ENCODE measurements around the gene FRMD4A.

FRMD4A gene

GRCh38 chr10:14016931-14017333 is 313.8 kb downstream of the FRMD4A start:
- Histone ChIP-seq H3K79me2 (ENCODE audit: insufficient read depth, low read length) (no peaks in the 10 kb centered on the region), H3K27ac (ENCODE audit: low read length) (no peak overlapping the region), H3K9ac (ENCODE audit: low read depth, low read length) (no peak overlapping the region), H3K4me1 (ENCODE audit: insufficient read depth, low read length) (no peaks in the 10 kb centered on the region), H3K9me3 (ENCODE audit: insufficient read depth, low read length, severe bottlenecking) (no peaks in the 10 kb centered on the region), H3K4me3 (ENCODE audit: low read depth in 1 of 2, low read length in 2 of 2) (no peak overlapping the region), H3K27me3 (ENCODE audit: insufficient read depth, low read length, poor library complexity) (peaks cover 3% of the 10 kb centered on the region), H3K36me3 (ENCODE audit: insufficient read depth, low read length) (no peaks in the 10 kb centered on the region), H4K20me1 (ENCODE audit: insufficient read depth, low read length) (no peaks in the 10 kb centered on the region), H3K4me2 (ENCODE audit: insufficient read depth, low read length) (no peak overlapping the region), H2AFZ (ENCODE audit: low read depth, low read length) (no peak overlapping the region)
- DNase-seq (no peak), ATAC-seq (ENCODE audit: insufficient read depth, low read depth) (no peak)
- TF ChIP-seq, protein P1, sequence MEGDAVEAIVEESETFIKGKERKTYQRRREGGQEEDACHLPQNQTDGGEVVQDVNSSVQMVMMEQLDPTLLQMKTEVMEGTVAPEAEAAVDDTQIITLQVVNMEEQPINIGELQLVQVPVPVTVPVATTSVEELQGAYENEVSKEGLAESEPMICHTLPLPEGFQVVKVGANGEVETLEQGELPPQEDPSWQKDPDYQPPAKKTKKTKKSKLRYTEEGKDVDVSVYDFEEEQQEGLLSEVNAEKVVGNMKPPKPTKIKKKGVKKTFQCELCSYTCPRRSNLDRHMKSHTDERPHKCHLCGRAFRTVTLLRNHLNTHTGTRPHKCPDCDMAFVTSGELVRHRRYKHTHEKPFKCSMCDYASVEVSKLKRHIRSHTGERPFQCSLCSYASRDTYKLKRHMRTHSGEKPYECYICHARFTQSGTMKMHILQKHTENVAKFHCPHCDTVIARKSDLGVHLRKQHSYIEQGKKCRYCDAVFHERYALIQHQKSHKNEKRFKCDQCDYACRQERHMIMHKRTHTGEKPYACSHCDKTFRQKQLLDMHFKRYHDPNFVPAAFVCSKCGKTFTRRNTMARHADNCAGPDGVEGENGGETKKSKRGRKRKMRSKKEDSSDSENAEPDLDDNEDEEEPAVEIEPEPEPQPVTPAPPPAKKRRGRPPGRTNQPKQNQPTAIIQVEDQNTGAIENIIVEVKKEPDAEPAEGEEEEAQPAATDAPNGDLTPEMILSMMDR (IDR thresholded peaks at IDR 0.05; ENCODE audit: borderline replicate concordance, extremely low read depth, low read length, poor library complexity, severe bottlenecking), result no peak
- no peak for TF ChIP-seq EZH2 (IDR thresholded peaks at IDR 0.05; ENCODE audit: borderline replicate concordance, low read depth, low read length, severe bottlenecking)

DNA sequence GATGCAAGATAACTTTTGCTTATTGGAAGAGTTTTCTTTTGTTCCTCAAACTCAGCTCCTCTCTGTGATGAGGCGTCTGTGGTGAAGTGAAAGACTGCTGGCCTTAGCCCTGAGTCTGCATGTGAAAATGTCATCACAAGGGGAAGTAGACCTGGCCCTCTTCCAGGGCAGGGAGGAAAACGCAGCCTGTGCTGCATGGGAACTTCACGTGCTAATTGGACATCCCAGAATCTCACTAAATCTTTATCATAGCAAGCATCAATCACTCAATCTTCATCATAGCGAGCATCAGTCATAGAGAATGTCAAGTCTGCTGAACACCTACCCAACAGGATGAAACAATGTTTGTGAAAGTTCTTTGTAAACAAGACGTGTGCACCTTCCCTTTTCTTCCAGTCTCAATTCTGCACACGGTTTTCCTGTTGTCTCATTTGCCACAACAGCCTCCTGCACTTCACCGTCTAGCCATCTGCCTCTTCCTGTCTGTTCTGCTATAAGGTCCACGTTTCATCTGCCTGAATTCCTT is 314.6 kb downstream of the FRMD4A start:
- DNase-seq (no peak), ATAC-seq (ENCODE audit: insufficient read depth, low read depth) (no peak)
- no peaks in the 10 kb centered on the region for H3K9me3 ChIP-seq (ENCODE audit: insufficient read depth, low read length, severe bottlenecking)
- no peak overlapping the region for H3K4me3 ChIP-seq (ENCODE audit: low read depth in 1 of 2, low read length in 2 of 2)
- no peaks in the 10 kb centered on the region for H3K36me3 ChIP-seq (ENCODE audit: insufficient read depth, low read length)
- TF ChIP-seq, protein P1 (IDR thresholded peaks at IDR 0.05; ENCODE audit: borderline replicate concordance, extremely low read depth, low read length, poor library complexity, severe bottlenecking), result no peak
- no peak for TF ChIP-seq EZH2 (IDR thresholded peaks at IDR 0.05; ENCODE audit: borderline replicate concordance, low read depth, low read length, severe bottlenecking)
- H3K4me1 ChIP-seq (ENCODE audit: insufficient read depth, low read length), result no peaks in the 10 kb centered on the region
- no peak overlapping the region for H3K4me2 ChIP-seq (ENCODE audit: insufficient read depth, low read length)
- no peak overlapping the region for H3K27ac ChIP-seq (ENCODE audit: low read length)
- no peak overlapping the region for H2AFZ ChIP-seq (ENCODE audit: low read depth, low read length)
- H4K20me1 ChIP-seq (ENCODE audit: insufficient read depth, low read length), result no peaks in the 10 kb centered on the region
- no peaks in the 10 kb centered on the region for H3K79me2 ChIP-seq (ENCODE audit: insufficient read depth, low read length)
- H3K27me3 ChIP-seq (ENCODE audit: insufficient read depth, low read length, poor library complexity), result peaks cover 5% of the 10 kb centered on the region
- H3K9ac ChIP-seq (ENCODE audit: low read depth, low read length), result no peak overlapping the region

GRCh38 chr10:14014423-14014822 is 316.3 kb downstream of the FRMD4A start:
- no peak overlapping the region for H2AFZ ChIP-seq (ENCODE audit: low read depth, low read length)
- peaks cover 19% of the 10 kb centered on the region for H3K27me3 ChIP-seq (ENCODE audit: insufficient read depth, low read length, poor library complexity)
- H3K9me3 ChIP-seq (ENCODE audit: insufficient read depth, low read length, severe bottlenecking), result no peaks in the 10 kb centered on the region
- H3K36me3 ChIP-seq (ENCODE audit: insufficient read depth, low read length), result no peaks in the 10 kb centered on the region
- H3K9ac ChIP-seq (ENCODE audit: low read depth, low read length), result no peak overlapping the region
- no peak for TF ChIP-seq EZH2 (IDR thresholded peaks at IDR 0.05; ENCODE audit: borderline replicate concordance, low read depth, low read length, severe bottlenecking)
- TF ChIP-seq, protein P1 (IDR thresholded peaks at IDR 0.05; ENCODE audit: borderline replicate concordance, extremely low read depth, low read length, poor library complexity, severe bottlenecking), result no peak
- ATAC-seq (ENCODE audit: insufficient read depth, low read depth) (no peak), DNase-seq (no peak)
- no peaks in the 10 kb centered on the region for H4K20me1 ChIP-seq (ENCODE audit: insufficient read depth, low read length)
- H3K4me1 ChIP-seq (ENCODE audit: insufficient read depth, low read length), result peaks cover 10% of the 10 kb centered on the region
- H3K27ac ChIP-seq (ENCODE audit: low read length), result no peak overlapping the region
- H3K4me2 ChIP-seq (ENCODE audit: insufficient read depth, low read length), result no peak overlapping the region
- no peaks in the 10 kb centered on the region for H3K79me2 ChIP-seq (ENCODE audit: insufficient read depth, low read length)
- no peak overlapping the region for H3K4me3 ChIP-seq (ENCODE audit: low read depth in 1 of 2, low read length in 2 of 2)
